HG03060 (cell line): ENCODE results near the gene KIF6.
A peak's percentile ranks its signal among the peaks of the same experiment; 100 is the strongest.

Source experiments
- ATAC-seq: cut with Tn5 transposase; IDR thresholded peaks from one replicate; pipeline ENCODE4 v1.9.1; 2021; ENCODE audit warnings: low read depth, moderate number of reproducible peaks; ENCODE audit not compliant: unreplicated experiment

The KIF6 gene

DNA sequence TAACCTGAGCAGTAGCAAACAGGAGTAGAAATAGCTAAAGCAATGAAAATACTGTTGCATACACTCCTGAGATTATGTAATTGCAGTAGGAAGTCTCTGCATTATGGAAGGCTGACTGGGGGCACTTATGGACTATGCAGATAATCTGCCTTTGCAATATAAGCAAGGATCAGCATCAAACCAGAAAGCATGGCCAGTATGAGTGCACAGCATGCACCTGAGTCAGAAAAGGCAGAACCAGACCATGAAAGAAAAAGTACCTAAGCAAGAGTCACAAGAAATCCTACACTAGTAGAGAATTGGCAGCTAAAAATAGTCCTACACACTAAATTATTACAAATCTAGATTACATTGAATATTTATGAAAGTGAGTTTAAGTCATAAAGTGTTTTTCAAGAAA lies 164.3 kb downstream of the KIF6 start:
- ATAC-seq: no peak

DNA sequence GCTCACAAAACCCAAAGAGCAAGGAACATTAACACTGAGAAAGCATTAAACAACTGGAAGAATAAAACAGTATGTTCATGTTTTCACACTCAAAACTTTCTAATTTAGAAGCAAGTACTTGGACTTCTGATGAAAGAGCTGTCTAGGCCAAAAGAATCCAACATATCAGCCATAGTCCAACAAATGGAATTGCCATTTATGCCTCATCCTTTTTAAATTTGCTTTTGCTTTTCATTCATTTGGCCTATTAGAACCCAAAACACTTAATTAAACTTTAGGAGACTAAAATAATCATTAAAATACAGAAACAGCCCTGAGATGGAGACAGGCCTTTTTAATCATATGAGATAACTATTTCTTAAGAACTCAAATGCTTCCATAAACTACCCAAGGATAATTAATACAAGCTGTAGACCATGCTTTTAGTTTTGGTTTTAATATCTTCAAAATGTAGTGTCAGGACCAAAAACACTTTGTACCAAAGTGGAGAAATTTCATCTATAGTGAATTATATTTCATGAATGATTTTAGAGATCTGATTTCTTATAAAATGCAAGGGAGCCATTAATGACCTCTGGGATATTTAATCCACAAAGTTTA lies 166.5 kb downstream of the KIF6 start:
- ATAC-seq: no peak

DNA sequence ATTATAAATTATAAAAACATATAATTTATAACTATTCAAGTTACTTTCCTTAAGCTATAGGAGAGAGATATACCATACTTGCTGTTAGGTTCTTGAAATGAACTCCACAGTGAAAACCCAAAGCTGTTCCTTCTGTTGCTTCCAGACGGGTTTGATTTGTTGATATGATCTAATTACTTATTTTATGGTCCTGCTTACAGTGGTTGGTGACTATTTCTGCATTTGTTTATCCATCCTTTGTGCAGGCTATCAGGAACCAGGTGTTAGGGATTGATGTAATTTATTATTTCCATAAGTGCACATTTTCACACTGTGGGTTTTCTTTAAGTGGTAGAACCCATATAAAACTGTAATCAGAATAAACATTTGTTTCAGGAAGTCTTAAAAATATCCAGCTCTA lies 167.1 kb downstream of the KIF6 start:
- ATAC-seq: no peak

DNA sequence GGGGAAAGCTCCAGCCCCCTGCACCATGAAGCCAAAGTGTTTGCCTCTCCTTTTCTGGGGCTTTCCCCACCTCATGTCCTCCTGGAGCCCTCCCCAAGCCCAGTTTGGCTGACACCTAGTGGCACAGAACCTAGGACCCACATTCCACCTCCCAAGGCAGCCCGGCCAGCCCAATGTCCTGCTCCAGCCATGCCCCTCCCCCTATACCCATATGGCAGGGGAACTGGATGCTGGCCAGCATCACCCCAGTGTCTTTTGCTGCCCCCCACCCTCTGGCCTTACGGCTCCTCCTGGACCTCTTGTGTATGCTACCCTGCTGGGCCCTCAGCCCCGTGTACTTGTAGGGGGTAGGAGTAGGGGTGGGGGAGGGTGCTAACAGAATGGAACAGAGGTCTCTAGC lies 170.1 kb downstream of the KIF6 start:
- no peak for ATAC-seq

DNA sequence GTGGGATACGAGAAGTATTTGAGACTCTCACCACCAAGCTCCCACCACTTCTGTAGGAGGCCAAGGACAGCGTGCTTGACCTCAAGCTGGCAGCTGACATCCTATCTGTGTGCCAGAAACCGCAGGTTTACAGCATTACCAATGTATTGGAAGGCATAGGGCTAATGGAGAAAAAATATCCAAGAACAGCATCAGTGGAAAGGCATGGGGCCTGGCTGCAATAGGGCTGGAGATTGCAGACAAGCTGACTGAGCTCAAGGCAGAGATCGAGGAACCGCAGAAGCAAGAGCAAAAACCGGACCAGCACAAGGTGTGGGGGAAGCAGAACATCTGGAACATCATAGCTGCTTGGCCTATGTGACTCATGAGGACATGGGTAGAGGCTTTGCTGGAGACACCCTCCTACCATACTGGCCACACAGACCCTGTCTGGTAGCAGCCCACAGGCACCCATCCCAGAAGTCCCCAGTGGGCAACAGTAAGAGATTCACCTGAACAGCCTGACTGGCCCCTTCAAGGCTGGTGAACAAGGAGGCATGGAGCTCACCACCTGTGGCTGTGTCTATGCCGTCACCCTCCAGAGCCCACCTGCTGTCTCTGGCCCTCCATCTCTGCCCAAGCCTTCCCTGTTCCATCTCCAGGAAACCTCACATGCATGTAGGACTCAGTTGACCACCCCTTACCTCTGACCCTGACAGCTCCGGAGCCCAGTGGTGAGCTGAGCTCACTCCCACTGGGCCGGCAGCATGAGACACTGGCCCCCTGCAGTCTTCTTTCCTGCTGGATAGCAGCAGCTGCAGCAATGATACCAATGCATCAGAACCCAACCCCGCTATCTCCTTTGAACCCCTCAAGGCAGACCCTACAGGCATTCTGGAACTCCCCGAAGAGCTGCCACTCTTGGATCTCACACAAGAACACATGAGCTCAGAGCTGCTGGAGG lies 171.1 kb downstream of the KIF6 start:
- no peak for ATAC-seq

DNA sequence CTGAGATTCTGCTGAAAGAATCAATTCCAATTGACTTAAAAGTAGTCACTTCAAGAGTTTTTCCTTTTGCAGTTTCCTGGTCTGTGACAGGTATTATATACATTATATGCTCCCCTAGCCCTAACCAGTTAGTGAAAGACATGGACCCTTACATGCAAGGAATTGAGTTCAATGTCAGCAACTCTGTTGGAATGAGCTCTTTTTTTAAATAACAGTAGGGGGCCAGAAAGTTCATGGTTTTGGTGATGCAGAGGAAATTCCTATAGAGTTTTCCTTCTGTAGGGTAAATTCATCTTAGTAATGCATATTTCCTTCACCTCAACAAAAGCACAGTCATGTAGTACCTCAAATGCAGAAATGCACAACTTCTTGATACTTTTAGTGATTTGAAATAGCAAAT lies 172.2 kb downstream of the KIF6 start:
- ATAC-seq: no peak

DNA sequence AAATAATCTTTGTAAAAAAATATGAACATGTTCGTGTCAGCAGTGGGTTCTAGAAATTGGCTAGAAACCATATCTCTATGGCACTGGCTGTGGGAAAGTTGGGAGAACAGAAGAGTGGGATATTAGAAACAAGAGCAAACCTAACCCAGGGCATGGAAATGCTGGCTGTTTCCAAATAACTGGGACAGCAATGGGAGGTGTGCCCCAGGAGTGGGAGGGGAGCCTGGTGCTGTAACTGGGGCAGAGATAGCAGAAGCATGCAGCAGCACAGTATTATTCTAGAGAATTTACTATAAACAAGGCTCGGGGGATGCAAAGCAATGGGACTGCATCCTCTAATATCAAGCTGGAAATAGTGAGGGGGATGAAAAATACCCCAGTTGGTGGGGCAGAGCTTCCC lies 175.0 kb downstream of the KIF6 start:
- ATAC-seq: no peak

DNA sequence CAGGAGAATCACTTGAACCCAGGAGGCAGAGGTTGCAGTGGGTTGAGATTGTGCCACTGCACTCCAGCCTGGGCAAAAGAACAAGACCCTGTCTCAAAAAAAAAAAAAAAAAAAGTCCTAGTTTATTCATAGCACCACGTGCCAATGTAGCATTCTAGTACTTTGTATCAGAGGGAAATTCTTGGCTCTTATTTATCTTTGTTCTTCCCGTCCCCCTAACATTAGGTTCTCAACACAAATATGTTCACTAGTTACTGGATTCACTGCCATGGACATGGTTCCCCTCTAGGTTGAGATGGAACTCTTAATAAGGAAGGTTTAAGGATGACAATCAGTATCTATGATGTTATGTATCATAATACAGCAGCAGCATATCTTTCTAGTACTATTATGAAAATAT lies 178.5 kb downstream of the KIF6 start:
- no peak for ATAC-seq

DNA sequence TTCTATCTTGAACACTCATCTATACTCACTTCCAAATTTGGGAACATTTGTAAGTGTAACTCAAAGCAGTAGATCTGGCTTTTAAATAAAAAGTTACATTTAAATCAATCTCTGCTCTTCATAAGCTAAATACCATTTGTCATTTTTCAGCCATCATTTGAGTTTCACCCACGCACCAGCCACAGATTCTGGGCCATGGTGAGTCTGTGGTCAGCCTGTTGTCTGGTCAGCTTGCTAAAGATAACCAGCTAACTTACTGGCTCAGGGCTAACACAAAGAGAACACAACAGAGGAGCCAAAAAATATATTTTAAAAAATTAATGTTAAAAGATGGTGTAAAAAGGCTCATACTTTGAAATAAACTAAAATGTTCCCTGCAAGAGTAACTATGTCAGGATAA lies 181.3 kb downstream of the KIF6 start:
- ATAC-seq: no peak

DNA sequence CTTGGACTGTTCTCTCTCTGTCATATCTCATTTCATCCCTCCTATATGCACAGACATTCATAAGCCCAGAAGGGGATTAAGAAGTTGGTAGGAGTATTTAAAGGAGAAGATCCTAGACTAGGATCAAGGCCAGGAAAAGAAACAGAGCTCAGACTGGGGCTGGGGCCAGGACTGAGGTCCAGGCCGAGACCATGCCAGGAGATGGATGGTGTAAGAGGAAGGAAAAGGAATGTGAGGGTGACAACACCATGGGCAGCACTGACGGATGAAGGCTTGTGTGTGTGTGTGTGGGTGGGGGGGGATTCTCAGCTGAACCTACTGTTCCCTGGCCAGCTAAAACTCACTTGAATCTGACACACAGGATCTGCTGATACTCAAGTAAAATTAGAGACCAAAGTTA lies 182.1 kb downstream of the KIF6 start:
- no peak for ATAC-seq

DNA sequence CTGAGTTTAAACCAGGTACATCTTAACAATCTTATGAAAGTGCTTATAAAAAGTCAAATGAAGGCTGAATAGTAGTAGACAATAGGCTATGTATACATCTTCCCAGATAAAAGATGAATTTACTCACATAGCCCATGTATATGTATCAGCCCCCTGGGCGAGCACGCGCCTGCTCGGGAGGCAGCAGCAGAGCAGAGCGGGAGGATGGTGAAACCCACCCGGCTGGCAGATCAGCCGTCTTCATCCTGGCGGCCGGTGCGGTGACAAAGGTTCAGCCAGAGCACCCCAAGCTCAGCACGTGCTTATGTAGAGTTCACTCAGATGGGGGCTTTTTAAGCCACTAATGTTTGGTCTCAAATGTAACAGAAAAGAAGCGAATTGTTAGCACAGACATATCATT lies 184.8 kb downstream of the KIF6 start:
- ATAC-seq: no peak

DNA sequence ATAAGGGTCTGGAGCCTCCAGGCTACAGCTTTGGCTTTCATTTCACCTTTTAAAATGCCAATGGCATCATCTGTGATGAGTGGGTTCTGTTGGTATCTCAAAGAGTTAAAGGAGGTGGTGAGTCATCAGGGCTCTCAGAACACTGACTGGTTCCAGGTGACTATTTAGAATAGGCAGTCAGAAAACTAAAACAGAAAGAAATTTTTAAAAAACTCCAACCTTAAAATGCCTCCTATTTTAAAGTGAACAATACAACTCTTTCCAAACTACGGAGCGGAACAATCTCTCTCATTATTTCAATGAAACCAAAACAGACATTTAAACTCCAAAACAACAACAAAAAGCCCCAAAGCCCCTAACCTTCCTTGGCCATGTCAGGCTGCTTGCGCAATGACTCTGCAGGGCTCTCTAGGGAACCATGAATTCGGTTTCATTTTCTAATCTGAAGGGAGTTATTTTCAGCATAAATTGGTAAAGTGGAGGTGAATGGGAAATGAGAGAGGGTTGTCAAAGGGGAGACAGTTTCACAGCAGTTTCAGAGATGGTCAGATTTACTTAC lies 194.9 kb downstream of the KIF6 start:
- ATAC-seq: peak; percentile 97

DNA sequence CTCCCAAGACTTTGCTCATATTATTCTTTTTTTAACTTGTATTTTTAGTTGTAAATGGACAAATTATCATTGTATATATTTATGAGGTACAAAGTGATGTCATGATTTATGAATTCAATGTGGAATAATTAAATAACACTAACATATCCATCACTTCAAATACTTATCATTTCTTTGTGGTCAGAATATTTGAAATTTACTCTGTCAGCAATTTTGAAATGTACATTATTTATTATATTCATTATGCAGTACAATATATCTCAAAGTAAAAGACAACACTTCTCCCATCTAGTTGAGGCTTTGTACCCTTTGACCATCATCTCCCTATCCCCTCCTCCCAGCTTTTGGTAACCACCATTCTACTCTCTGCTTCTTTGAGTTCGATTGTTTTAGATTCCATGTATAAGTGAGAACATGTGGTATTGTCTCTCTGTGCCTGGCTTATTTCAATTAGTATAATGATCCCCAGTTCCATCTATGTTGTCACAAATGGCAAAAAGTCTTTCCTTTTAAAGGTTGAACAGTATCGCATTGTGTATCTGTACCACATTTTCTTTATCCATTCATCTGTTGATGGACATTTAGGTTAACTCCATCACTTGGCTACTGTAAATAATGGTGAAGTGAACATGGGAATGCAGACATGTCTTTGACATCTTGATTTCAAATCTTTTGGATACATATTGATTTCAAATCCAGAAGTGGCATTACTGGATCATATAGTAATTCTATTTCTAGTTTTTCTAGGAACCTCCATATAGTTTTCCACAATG lies 197.2 kb downstream of the KIF6 start:
- ATAC-seq: no peak

DNA sequence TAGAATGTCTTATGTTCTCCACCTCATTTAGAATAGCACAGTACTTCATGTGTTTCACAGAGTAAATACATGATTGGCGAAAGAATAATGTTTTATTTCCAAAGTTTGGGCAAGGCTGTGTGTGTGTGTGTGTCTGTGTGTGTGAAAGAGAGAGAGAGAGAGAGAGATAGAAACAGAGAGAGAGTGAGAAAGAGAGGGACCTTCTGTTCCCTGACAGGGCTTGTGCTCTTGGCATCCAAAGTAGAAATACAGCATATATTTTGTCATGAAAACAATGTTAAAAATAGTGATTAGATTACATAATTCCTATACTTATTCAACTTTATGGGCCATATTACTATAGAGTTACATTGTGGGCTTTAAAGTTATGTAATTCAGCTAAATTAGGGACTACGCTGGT lies 201.2 kb downstream of the KIF6 start:
- no peak for ATAC-seq

DNA sequence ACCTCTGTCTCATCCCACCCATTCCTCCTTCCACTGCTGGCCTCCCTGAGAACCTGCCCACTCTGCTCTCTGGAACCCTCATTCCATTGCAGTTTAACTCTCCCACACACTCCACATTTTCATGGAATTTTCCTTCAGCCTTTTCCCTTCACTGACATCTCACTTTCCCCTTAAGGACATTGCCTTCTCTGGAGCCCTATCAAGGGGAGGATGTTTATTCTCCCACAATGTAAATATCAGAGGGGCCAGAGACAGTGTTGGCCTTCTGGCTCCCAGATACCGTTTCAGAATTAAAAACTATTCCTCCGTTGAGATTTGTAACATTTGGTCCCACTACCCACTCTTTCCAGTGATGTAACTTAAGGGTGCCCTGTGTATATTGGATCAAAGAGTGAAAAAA lies 203.2 kb downstream of the KIF6 start:
- ATAC-seq: no peak

DNA sequence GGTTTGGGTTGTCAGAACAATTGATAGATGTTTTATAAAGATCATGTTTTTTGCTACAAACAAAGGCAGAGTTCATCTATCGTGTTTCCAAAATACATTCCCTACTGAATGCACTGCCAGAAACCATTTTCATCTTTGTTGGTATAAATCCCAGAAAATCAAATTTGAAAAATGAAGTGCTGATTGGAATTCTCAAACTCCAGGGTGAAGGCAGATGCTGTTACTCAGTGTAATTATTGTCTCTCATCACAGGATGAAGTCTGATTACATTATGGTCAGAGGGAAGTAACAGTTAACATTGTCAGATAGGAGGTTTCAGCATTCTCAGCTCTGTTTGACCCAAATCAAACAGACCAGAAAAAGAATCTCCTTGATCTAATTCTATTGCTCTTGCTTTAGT lies 204.3 kb downstream of the KIF6 start:
- ATAC-seq: no peak

DNA sequence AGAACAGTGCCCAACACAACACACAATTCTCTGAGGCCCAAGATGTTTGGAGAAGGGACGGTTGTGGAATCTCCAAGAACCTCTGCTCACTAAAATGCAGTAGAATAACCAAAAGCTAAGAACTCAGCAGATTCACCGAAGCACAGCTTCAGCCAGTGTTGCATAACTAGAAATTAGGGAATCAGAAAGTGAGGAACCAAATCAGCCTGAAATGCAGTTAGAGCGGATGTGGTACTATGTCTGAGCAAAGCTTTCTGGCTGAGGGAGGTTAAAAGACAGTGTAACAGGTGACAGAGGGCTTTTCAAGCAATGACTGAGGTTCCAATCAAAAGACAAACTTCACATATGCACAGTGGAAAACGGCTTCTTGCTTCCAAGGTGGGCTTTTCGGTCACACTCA lies 204.8 kb downstream of the KIF6 start:
- no peak for ATAC-seq

DNA sequence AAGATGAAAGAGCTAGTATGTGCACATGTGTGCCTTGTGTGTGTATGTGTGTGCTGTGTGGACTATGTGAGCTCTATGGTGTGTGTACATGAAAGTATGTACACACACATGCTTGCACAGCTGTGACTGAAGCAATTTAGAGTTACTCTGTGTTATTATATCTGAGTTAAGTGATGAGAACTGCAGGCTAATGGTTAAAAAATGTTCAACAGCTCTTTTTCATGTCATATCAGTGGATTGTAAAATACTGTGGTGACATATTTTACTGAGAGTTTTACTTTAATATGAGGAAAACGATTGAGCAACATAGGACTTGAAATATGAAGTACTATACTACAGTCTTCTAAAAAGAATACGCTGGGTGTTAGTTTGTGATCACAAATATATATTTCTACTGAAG lies 207.0 kb downstream of the KIF6 start:
- no peak for ATAC-seq

DNA sequence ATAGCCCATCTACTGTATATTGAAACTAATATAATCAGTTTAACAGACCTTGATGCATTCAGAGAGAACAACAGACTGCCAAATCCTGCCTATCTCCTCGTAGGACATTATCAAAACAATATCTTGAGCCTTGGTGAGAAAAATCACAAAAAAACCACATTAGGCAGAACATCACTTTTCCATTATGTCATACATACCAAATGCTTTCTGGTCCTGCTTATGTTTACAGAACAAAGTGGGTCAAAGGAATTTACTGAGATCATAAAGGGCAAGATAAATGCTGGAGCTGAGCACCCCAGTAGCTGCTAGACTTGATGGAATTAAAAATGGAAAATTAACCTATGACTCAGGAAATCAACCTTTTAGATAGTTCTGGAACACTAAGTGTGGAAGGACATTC lies 207.5 kb downstream of the KIF6 start:
- ATAC-seq: no peak

DNA sequence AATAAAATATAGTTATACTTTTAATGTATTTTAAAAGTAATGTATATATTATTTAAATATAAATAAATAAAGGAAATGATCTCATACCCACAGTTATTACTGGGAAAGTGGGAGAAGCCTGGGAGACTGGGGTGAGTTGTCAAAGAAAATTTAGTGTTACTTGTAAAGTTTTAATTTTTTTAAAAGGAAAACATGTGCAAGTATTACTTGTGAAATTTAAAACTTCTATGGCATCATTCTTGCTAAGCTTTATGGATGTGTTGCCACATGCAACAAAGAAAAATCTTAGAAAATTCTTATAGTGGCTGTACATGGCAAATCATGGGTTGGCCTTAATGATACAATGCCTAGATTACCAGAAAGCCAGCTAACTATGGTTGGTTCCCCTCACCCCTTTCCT lies 208.7 kb downstream of the KIF6 start:
- no peak for ATAC-seq

DNA sequence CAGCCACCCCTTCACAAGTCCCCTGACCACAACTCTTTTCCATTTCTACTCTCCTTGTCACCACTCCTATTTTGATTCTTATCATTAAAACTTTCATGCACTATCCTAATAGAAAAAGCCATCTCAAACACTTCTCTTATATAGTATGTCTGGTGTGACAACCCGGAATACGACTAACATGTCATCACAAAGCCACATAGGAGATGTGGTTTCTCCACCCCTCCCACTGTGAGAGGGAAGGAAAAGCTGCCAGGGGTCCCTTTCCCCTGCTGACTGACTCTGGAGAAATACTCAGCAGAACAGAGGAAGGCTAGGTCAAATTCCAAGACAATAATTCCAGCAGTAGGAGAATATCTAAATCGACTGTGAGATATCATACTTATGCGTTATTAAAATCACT lies 209.7 kb downstream of the KIF6 start:
- ATAC-seq: no peak
